ENCODE data around the gene TMUB1. TPM values are rescaled to one million over a fixed set of nuclear protein-coding genes. Genes with fewer than 3 reads are reported as not detected.

The TMUB1 gene
- total and polyA plus RNA-seq, 9 of the 15 experiments (the other 6 are each of a cell fraction or from before 2014, with no cell fraction given), result 0.14 to 241 (median 74.1) TPM

DNA sequence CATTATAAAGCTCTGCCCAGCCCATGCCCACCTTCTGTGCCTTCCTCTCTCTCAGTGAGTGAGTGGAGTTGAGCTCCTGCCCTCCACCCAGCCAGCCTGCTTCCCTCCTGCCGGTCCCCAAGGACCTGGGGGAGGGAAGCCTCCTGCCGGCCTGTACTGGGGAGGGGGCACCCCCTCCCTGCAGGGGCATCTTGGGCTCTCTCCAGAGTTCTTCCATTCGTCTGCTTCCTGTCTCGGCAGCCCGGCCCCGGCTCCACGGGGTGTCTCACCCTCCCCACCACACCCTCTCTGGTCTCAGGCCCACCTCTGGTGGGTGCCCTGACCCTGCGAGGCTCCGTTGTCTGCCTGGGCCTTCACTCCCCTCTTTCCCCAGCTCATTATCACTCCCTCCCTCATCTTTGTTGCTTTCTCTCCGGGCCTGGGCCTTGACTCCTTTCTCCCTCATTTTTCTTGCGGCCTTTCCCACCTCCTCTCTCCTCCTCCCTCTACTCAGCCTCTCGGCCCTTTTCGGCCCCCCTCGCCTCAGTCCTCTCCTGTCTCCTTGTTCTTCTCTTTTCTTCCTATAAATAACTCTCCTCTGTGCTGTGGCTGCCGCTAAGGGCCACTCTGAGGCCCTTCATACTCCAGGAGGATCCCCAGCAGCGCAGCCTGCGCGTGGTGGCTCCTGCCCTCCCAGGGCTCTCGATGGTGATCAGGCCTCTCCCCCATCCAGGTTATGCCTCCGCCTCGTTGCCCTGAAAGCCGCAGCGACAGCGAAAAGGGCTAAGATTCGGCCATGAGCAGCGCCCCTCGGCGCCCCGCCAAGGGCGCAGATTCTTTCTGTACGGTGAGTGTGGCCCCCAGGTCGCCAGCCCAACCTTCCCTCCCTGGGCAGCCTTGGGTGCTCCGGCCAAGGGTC is 21.8 kb downstream of the TMUB1 start (continued):
- 0 out of 2 replicates have a peak, but pooled peaks have one; percentile 12 for TF ChIP-seq GABPB1 (CRISPR knock-in tag; IDR thresholded peaks at IDR 0.05)
- TF ChIP-seq ZNF174 (CRISPR knock-in tag; IDR thresholded peaks at IDR 0.05), result no peak
- peak; percentile 23; the same call in 1 of the 2 replicates for TF ChIP-seq SMARCA5 (IDR thresholded peaks at IDR 0.05)
- no peak for TF ChIP-seq ZNF311 (CRISPR knock-in tag; IDR thresholded peaks at IDR 0.05)
- no peak for TF ChIP-seq KLF16 (IDR thresholded peaks at IDR 0.05)
- TF ChIP-seq, protein P1, sequence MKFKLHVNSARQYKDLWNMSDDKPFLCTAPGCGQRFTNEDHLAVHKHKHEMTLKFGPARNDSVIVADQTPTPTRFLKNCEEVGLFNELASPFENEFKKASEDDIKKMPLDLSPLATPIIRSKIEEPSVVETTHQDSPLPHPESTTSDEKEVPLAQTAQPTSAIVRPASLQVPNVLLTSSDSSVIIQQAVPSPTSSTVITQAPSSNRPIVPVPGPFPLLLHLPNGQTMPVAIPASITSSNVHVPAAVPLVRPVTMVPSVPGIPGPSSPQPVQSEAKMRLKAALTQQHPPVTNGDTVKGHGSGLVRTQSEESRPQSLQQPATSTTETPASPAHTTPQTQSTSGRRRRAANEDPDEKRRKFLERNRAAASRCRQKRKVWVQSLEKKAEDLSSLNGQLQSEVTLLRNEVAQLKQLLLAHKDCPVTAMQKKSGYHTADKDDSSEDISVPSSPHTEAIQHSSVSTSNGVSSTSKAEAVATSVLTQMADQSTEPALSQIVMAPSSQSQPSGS (CRISPR knock-in tag; IDR thresholded peaks at IDR 0.05), result no peak
- no peak for TF ChIP-seq ZC3H4 (CRISPR knock-in tag; IDR thresholded peaks at IDR 0.05; ENCODE audit: borderline replicate concordance)
- no peak for TF ChIP-seq YBX1 (IDR thresholded peaks at IDR 0.05)
- TF ChIP-seq NFIX (CRISPR knock-in tag; IDR thresholded peaks at IDR 0.05; ENCODE audit: low read depth), result no peak
- TF ChIP-seq KDM2B (CRISPR knock-in tag; IDR thresholded peaks at IDR 0.05), result peak; percentile 53; the same call in 1 of the 2 replicates
- no peak for TF ChIP-seq SRSF7 (optimal IDR thresholded peaks at IDR 0.05; ENCODE audit: low read depth, low read length)
- TF ChIP-seq, protein P2, sequence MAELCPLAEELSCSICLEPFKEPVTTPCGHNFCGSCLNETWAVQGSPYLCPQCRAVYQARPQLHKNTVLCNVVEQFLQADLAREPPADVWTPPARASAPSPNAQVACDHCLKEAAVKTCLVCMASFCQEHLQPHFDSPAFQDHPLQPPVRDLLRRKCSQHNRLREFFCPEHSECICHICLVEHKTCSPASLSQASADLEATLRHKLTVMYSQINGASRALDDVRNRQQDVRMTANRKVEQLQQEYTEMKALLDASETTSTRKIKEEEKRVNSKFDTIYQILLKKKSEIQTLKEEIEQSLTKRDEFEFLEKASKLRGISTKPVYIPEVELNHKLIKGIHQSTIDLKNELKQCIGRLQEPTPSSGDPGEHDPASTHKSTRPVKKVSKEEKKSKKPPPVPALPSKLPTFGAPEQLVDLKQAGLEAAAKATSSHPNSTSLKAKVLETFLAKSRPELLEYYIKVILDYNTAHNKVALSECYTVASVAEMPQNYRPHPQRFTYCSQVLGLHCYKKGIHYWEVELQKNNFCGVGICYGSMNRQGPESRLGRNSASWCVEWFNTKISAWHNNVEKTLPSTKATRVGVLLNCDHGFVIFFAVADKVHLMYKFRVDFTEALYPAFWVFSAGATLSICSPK (IDR thresholded peaks at IDR 0.05; ENCODE audit: borderline replicate concordance), result no peak
- TF ChIP-seq ZC3H8 (IDR thresholded peaks at IDR 0.05), result no peak
- TF ChIP-seq NCOR1 (IDR thresholded peaks at IDR 0.05), result no peak
- TF ChIP-seq ZNF583 (CRISPR knock-in tag; IDR thresholded peaks at IDR 0.05), result no peak
- no peak for TF ChIP-seq TRIM28 (IDR thresholded peaks at IDR 0.05)
- TF ChIP-seq MTA1 (IDR thresholded peaks at IDR 0.05; ENCODE audit: borderline replicate concordance), result 0 out of 2 replicates have a peak, but pooled peaks have one; percentile 26
- TF ChIP-seq, protein P3, sequence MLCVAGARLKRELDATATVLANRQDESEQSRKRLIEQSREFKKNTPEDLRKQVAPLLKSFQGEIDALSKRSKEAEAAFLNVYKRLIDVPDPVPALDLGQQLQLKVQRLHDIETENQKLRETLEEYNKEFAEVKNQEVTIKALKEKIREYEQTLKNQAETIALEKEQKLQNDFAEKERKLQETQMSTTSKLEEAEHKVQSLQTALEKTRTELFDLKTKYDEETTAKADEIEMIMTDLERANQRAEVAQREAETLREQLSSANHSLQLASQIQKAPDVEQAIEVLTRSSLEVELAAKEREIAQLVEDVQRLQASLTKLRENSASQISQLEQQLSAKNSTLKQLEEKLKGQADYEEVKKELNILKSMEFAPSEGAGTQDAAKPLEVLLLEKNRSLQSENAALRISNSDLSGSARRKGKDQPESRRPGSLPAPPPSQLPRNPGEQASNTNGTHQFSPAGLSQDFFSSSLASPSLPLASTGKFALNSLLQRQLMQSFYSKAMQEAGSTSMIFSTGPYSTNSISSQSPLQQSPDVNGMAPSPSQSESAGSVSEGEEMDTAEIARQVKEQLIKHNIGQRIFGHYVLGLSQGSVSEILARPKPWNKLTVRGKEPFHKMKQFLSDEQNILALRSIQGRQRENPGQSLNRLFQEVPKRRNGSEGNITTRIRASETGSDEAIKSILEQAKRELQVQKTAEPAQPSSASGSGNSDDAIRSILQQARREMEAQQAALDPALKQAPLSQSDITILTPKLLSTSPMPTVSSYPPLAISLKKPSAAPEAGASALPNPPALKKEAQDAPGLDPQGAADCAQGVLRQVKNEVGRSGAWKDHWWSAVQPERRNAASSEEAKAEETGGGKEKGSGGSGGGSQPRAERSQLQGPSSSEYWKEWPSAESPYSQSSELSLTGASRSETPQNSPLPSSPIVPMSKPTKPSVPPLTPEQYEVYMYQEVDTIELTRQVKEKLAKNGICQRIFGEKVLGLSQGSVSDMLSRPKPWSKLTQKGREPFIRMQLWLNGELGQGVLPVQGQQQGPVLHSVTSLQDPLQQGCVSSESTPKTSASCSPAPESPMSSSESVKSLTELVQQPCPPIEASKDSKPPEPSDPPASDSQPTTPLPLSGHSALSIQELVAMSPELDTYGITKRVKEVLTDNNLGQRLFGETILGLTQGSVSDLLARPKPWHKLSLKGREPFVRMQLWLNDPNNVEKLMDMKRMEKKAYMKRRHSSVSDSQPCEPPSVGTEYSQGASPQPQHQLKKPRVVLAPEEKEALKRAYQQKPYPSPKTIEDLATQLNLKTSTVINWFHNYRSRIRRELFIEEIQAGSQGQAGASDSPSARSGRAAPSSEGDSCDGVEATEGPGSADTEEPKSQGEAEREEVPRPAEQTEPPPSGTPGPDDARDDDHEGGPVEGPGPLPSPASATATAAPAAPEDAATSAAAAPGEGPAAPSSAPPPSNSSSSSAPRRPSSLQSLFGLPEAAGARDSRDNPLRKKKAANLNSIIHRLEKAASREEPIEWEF (CRISPR knock-in tag; IDR thresholded peaks at IDR 0.05), result no peak
- TF ChIP-seq SIX5 (IDR thresholded peaks at IDR 0.05; ENCODE audit: borderline replicate concordance in 1 of 2, insufficient read depth in 1 of 2, low read depth in 1 of 2, low read length in 2 of 2), result no peak
- TF ChIP-seq, protein P4, sequence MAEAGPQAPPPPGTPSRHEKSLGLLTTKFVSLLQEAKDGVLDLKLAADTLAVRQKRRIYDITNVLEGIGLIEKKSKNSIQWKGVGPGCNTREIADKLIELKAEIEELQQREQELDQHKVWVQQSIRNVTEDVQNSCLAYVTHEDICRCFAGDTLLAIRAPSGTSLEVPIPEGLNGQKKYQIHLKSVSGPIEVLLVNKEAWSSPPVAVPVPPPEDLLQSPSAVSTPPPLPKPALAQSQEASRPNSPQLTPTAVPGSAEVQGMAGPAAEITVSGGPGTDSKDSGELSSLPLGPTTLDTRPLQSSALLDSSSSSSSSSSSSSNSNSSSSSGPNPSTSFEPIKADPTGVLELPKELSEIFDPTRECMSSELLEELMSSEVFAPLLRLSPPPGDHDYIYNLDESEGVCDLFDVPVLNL (CRISPR knock-in tag; IDR thresholded peaks at IDR 0.05; ENCODE audit: low read depth), result no peak

All from K562 (cell line).